NCI-H128 (cell line): ENCODE measurements around the gene STRN3.
"Not testable (repeated sequence)": the region's sequence is repeated elsewhere in the genome, so short reads cannot be mapped to it uniquely, and the experiment has no call there.

Experiments used
- DNase-seq: peaks from one replicate; lab custom pipeline; 2025; ENCODE audit not compliant: unreplicated experiment; lab: John Stamatoyannopoulos, UW

Gene STRN3, protein sequence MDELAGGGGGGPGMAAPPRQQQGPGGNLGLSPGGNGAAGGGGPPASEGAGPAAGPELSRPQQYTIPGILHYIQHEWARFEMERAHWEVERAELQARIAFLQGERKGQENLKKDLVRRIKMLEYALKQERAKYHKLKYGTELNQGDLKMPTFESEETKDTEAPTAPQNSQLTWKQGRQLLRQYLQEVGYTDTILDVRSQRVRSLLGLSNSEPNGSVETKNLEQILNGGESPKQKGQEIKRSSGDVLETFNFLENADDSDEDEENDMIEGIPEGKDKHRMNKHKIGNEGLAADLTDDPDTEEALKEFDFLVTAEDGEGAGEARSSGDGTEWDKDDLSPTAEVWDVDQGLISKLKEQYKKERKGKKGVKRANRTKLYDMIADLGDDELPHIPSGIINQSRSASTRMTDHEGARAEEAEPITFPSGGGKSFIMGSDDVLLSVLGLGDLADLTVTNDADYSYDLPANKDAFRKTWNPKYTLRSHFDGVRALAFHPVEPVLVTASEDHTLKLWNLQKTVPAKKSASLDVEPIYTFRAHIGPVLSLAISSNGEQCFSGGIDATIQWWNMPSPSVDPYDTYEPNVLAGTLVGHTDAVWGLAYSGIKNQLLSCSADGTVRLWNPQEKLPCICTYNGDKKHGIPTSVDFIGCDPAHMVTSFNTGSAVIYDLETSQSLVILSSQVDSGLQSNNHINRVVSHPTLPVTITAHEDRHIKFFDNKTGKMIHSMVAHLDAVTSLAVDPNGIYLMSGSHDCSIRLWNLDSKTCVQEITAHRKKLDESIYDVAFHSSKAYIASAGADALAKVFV

DNA sequence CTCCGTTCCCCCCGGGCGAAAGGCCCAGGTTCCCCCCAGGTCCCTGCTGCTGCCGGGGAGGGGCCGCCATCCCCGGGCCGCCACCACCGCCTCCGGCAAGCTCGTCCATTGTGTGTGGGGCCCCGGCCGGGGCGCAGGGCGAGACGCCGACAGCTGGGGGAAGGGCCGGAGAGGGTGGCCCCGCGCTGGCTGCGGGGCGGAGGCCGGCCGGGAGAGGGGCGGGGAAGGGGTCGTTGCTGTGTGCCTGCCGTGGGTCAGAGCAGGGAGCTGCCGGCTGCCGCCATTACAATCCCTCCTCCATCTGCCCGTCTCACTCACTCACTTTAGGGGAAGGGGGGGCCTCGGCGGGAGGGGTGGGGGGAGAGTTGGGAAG, at the start of gene STRN3:
STRN3 (minus strand) TSS at position 303 of the 373 bp plus-strand sequence; CDS start at position 109, 194 bp downstream.
- DNase-seq = no peak

DNA sequence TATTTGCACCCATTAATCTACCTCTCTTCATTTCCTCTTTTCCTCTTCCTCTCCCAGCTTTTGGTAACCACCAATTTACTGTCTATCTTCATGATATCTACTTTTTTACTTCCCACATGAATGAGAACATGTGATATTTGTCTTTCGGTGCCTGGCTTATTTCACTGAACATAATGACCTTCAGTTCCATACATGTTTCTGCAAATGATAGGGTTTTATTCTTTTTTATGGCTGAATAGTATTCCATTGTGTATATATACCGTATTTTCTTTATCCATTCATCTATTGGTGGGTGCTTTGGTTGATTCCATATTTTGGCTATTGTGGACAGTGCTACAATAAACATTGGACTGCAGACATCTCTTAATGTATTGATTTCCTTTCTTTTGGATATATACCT, 49.0 kb upstream of the STRN3 start:
- no peak for DNase-seq

DNA sequence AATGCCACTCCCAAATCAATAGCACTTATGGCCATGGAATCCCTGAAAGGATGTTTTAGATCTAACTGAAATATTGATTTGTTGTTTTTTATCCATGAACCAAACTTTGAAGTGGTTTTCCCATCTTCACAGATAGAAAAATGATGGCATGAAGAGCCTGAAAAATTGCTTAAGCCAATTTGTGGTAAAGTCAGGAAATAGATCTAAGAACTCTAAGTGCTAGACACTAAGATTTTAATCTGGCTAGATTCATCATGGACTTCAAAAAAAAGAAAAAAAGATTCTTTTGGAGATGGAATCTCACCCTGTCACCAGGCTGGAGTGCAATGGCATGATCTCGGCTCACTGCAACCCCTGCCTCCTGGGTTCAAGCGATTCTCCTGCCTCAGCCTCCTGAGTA, 45.0 kb upstream of the STRN3 start:
- DNase-seq = no peak

DNA sequence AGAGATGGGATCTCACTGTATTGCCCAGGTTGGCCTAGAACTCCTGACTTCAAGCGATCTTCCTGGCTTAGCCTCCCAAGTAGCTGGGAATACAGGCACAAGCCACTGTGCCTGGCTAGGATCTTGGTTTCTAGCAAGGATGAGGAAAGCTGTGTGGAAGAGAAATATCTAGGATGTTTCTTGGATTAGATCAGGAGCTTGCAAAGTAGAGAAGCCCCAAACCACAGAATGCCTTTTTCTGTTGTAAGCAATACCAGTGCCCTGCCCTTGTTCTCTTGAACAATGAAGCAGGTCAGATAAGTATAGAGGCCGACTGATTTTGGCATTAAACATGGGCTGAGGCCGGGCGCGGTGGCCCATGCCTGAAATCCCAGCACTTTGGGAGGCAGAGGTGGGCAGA, 44.3 kb upstream of the STRN3 start:
- DNase-seq = no peak

DNA sequence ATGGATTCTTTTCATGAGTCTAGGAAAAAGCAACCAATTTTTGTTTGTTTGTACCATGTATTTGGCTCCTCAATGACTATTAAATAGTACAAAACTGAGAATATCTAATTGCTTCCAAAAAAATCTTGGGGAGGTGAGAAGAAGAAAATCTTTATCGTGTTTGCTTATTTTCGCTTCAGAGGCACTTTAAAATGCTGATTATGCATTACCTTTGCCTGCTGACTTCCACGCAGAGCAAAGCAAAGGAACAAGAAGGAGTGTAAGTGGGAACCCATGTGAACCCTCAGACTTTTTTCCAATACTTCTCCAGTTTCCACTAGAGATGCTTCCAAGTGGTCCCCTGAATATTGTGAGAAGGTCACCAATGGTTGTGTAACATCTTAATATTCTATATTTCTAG, 43.2 kb upstream of the STRN3 start:
- no peak for DNase-seq

DNA sequence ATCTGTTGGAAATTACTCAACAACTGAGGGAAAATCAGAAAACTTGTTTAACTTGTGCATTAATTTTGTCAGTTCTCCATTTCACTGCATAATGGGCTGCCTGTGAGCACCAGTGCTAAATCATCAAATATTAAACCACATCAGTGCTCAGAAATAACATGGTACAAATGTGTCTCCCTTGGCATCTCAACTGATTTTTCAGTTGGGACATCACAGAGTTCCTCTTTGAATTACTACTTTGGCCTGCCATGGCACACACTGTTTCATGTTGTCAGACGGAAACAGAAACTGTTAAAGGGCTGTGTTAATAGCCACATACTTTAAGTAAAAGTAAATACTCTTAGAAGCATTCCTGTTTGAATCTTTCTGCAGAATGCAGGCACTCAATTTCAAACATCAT, 42.1 kb upstream of the STRN3 start:
- DNase-seq = no peak

DNA sequence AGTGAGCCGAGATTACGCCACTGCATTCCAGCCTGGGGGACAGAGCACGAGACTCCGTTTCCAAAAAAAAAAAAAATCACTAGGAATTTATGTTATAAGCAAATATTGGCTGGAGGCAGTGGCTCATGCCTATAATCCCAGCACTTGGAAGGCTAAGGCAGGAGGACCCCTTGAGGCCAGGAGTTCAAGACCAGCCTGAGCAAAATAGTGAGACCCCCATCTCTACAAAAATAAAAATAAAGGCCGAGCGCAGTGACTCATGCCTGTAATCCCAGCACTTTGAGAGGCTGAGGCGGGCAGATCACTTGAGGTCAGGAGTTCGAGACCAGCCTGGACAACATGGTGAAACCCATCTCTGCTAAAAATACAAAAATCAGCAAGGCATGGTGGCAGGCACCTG, 36.7 kb upstream of the STRN3 start:
- DNase-seq = not testable (repeated sequence)

DNA sequence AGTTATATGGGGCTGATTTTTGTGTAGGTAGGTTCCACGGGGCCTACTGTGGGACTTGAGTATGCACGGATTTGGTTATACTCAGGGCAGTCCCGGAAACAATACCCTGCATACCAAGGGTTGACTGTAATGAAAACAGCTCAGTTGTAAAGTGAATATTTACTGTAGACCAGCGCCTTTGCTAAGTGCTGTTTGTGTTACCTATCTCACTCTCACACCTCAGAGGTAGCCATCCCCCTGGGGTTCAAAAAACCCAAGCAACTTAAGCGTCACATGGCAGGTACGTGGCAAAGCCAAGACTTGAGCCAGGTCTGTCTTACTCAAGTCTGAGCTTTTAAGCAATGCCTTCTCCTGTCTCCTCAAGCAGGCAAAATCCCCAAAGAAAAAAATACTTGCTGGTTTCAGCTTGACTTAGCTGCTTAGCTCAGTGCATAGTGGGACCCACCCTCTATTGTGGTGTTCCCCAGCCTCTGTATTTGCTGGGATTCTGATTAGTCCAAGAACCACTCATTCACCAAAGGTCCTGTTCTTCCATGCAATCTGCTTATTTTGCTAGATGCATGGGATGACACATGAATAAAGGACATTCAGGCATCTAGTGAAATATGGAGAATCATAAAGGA, 34.2 kb upstream of the STRN3 start:
- DNase-seq = no peak

DNA sequence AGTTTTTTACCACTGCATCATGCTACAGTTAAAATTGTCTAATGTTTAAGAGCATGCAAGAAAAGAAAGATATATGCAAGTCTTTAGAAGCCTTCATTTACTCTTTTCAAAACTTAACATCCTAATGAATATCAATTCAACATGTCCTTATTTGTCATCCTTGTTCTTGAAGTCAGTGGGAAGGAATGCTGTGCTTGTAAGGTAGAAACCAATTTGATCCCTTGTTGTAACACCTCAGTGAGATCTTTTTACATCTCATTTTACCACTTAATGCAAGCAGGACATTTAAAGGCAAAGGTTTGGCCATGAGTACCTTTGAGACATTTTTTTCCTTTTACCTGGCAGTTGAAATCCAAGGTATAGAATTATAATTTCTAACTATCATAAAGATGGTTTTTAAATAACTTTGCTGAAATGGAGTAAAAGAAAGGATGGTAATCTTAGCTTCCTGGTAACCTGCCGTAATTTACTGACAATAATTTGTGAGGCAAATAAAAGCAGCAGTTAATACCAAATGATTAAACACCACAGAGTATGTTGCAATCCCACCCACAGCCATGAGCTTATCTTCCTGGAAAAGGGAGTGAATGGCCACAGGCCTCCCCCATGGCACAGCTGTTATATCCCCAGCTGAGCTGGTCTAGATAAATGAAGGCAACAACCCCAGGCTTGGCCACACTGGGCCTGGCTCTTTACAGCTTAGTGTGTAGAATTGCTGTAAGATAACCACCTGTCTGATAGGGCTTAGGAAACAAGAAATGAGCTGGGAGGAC, 33.2 kb upstream of the STRN3 start:
- DNase-seq = no peak

DNA sequence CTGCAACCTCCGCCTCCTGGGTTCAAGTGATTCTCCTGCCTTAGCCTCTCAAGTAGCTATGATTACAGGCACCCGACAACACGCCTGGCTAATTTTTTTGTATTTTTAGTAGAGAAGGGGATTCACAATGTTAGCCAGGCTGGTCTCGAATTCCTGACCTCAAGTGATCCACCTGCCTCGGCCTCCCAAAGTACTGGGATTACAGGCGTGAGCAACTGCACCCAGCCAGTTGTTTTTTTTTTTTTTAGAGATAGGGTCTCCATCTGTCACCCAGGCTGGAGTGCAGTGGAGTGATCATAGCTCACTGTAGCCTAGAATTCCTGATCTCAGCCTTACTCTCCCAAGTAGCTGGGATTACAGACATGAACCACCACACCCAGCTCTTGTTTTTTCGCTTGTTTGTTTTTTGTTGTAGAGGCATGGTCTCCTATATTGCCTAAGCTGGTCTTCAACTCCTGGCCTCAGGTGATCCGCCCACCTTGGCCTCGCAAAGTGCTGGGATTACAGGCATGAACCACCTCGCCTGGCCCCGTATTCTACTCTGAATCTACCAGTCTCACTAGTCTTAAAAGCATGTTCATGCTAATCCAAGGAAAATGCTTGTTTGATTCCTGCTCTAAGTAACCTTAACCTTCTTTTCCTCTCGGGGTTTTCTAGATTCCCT, 31.7 kb upstream of the STRN3 start:
- no peak for DNase-seq

DNA sequence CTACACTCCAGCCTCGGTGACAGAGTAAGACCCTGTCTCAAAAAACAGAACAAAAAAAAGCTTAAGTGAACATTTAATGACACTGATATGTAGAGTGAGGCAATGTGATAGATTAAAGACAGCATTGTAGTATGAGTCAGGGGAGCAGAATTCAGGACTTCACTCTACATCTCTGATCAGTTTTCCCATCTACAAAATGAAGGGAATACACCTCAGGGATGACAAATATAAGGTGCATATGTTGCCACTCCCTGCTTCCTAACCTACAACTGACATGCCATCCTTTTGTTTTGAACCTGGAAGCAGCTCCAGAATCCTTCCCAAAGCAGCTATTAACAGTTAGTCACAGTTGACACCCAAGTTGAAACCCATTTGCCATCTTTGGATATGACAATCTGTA, 30.9 kb upstream of the STRN3 start:
- DNase-seq = no peak

DNA sequence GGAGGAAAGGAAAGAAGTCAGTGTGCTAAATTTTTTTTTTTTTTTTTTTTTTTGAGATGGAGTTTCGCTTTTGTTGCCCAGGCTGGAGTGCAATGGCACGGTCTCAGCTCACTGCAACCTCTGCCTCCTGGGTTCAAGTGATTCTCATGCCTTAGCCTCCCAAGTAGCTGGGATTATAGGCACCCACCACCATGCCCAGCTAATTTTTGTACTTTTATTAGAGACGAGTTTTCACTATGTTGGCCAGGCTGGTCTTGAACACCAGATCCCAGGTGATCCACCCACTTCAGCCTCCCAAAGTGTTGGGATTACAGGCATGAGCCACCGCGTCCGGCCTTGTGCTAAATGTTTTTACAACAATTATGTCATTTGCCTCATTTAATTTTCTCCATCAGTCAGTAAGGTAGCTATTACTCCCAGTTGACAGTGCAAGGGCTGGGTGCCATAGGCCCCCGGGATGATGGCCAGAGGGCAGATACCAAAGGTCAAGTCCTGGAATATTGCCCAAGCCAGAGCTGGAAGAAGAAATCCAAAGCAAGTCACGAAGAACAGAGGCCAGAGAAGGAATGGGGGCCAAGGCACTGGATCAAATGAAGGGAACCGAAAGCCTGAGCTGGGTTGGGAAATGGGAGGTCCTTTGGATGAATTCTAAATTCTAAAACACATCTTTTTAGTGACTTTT, 26.9 kb upstream of the STRN3 start:
- not testable (repeated sequence) for DNase-seq

DNA sequence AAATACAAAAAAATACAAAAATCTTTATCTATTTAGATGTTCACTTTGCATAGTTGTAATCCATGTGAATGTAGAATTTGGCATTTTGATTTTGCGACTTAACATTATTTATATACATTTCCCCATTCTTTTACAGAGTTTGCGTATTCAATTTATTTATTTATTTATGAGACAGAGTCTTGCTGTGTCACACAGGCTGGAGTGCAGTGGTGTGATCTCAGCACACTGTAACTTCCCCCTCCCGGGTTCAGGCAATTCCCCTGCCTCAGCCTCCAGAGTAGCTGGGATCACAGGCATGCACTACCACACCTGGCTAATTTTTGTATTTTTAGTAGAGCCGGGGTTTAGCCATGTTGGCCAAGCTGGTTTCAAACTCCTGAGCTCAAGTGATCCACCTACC, 25.3 kb upstream of the STRN3 start:
- DNase-seq = no peak

DNA sequence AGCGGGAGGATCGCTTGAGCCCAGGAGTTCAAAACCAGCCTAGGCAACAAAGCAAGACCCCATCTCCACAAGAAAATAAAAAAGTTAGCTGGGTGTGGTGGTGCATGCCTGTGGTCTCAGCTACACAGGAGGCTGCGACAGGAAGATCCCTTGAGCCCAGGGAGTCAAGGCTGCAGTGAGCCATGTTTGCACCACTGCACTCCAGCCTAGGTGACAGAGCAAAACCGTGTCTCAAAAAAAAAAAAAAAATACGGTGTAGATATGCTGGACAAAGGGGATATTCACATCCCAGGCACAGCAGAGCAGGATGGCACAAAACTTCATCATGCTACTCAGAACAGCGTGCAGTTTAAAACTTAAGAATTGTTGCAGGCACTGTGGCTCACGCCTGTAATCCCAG, 24.8 kb upstream of the STRN3 start:
- DNase-seq = no peak

DNA sequence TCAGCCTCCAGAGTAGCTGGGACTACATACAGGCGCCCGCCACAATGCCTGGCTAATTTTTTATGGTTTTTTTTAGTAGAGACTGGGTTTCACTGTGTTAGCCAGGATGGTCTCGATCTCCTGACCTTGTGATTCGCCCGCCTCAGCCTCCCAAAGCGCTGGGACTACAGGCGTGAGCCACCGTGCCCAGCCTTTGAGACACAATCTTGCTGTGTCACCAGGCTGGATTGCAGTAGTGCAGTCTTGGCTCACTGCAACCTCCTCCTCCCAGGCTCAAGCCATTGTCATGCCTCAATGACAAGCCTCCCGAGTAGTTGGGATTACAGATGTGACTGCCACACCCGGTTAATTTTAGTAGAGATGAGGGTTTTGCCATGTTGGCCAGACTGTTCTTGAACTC, 21.3 kb upstream of the STRN3 start:
- DNase-seq = no peak

DNA sequence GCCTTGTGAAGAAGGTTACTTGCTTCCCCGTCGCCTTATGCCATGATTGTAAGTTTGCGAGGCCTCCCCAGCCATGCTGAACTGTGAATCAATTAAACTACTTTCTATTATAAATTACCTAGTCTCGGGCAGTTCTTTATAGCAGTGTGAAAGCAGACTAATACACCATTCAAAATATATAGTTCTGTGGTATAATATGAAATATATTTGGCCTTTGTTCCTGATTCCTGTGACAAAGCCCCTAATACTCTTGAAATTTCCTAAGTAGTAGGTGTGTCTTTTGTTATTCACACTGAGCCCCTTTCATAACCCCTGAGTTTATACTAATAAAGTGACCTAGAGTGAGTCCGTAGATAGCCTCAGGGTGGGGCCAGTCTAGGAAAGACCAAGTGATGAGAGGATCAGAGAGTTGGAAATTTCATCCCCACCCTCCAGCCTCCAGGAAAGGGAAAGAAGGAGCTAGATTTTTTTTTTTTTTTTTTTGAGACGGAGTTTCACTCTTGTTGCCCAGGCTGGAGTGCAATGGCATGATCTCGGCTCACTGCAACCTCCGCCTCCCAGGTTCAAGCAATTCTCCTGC, 19.4 kb upstream of the STRN3 start:
- DNase-seq = no peak

DNA sequence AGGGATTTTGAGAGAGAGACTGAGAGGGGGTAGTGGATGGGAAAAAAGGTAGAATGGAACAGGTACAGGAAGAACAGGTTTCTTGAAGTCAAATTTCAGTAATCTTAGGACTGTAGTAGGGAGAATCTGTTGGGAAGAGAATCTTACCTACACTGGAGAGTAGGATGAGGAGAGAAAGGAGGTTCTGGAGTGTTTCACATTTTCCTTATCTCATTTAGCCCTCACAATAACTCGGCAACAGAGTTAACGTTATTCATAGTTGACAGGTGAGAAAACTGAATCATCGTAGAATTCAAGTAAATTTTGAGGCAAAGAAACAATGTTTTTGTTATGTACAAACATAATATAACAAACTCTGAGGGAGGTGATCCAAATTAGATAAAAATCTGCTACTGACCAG, 17.2 kb upstream of the STRN3 start:
- DNase-seq = no peak

DNA sequence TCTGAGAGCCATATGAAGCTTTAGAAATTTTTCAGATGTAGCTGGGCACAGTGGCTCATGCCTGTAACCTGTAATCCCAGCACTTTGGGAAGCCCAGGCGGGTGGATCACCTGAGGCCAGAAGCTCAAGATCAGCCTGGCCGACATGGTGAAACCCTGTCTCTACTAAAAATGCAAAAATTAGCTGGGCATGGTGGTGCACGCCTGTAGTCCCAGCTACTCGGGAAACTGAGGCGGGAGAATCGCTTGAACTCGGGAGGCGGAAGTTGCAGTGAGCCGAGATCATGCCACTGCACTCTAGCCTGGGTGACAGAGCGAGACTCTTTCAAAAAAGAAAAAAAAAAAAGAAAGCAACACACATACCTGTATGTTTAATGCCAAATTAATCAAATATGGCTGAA, 16.7 kb upstream of the STRN3 start:
- not testable (repeated sequence) for DNase-seq

DNA sequence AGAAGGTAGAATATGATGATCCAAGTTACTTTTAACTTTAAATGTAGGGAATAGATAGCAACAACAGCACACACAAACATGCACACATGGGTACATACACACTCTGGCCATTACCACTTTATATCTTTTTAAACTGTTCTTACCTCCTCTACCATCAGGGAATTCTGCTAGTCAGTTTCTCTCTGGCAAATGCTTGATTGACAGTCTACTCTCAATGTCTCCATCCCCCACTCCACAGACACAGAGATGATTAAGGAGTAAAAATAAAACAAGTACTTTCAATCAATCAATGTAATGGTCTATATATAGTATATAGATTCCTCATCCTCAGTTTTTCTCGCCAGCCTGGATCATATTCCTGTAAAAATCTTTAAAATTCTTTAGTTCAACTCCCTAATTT, 16.1 kb upstream of the STRN3 start:
- no peak for DNase-seq
